Activated CD4-positive, alpha-beta T cell treated with anti-CD3 and anti-CD28 coated beads, Interleukin-2, amount 10 ng/mL, durations not matched to agents 24 days and 14 days (primary cell): ENCODE measurements around the gene TACR1. TPM values are rescaled to one million over a fixed set of nuclear protein-coding genes. Genes with fewer than 3 reads are reported as not detected.

Source experiments
- DNase-seq: peaks from one replicate; pipeline ENCODE4 v3.0.0; 2022
- H3K27ac Mint-ChIP-seq: one replicate; pipeline ENCODE4 v1.8.0; 2022; ENCODE audit warnings: mild to moderate bottlenecking, mixed read lengths
- H3K27me3 Mint-ChIP-seq: one replicate; pipeline ENCODE4 v1.8.0; 2022; ENCODE audit warnings: mixed read lengths
- H3K36me3 Mint-ChIP-seq: one replicate; pipeline ENCODE4 v1.8.0; 2022; ENCODE audit warnings: low read depth, mild to moderate bottlenecking, mixed read lengths
- H3K4me1 Mint-ChIP-seq: one replicate; pipeline ENCODE4 v1.8.0; 2021; ENCODE audit warnings: mixed read lengths
- H3K4me3 Mint-ChIP-seq: one replicate; pipeline ENCODE4 v1.8.0; 2022; ENCODE audit warnings: mild to moderate bottlenecking, moderate library complexity, mixed read lengths
- H3K9me3 Mint-ChIP-seq: one replicate; pipeline ENCODE4 v1.8.0; 2021; ENCODE audit warnings: mixed read lengths
- intact Hi-C: fragments of 100-400 bp; cut with micrococcal nuclease; formaldehyde crosslinking; loops from one replicate; pipeline ENCODE4 v1.15.1; 2023
- total RNA-seq: library from RNA; stranded (reverse); gene quantifications from 2 replicates; pipeline ENCODE4 v1.2.3, GENCODE V29; 2022

The TACR1 gene
- total RNA-seq, 1 donor from 2014 or later, result not detected

- H3K27me3 Mint-ChIP-seq, result peaks cover 7% of the 10 kb centered on the region
- no peak overlapping the region for H3K4me3 Mint-ChIP-seq
- no peak for DNase-seq
- no peaks in the 10 kb centered on the region for H3K36me3 Mint-ChIP-seq
- no peaks in the 10 kb centered on the region for H3K4me1 Mint-ChIP-seq
- H3K9me3 Mint-ChIP-seq, result no peaks in the 10 kb centered on the region
- intact Hi-C loops, result no loop called here
- no peak overlapping the region for H3K27ac Mint-ChIP-seq
Measured at GRCh38 chr2:75054296-75054695, 145.0 kb downstream of the TACR1 start.

DNA sequence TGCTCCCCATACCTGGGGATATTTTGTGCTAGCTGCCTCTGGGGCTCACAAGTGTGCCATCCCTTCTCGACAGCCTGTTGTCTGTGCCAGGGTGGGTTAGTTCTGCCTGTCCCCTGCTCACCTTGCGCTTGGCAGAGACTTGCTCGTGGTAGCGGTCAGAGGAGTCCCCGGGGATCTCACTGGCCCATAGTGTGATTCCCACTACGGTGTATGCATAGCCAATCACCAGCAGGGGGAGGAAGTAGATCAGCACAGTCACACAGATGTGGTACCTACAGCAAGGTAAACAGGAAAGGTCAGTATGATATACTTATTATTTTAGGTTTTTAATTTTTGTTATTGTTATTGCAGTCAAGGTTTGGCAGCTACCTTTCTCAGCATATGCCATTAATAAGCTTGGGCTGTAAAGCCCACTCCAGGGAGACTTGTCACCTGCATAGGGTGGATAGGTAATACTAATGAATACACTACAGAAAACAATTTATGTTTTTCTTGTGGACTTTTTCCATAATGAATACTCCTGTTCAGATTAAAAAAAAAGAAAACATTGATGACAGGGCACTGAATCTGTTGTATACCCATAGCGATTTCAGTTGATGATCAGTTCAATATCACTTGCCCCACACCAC is 145.7 kb downstream of the TACR1 start:
- intact Hi-C loops, result no loop called here
- Mint-ChIP-seq H3K27me3 (peaks cover 4% of the 10 kb centered on the region), H3K9me3 (no peaks in the 10 kb centered on the region), H3K4me1 (no peaks in the 10 kb centered on the region), H3K27ac (no peak overlapping the region), H3K4me3 (no peak overlapping the region), H3K36me3 (no peaks in the 10 kb centered on the region)
- no peak for DNase-seq

DNA sequence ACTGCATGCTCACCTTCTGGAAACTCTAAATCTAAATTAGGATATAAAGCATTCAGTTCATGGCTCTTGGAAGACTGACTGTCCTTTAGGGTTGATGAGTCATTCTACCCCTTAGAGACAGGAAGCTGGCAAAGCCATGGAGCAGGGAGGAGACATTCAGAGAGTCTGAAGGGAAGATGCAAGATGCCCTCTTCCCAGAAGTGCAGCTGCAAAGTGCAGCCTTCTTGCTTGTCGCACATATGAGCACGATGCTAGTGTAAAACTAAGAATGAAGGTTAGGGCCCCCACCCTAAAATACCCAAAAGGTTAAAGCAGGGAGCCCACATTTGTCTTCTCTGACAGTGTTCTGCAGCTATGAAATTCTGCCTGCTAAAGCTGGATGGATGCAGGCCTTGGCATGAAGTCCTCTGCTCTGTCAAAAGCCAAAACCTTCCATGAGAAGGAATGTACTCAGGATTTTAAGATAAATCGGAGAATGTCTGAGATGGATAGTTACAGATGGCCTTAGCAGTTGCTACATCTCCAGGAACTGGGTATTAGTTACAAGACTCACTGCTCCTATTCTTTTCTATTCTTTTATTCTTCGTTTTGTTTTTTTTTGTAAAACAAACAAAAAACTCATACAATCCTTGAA is 151.2 kb downstream of the TACR1 start:
- no peaks in the 10 kb centered on the region for H3K4me1 Mint-ChIP-seq
- H3K36me3 Mint-ChIP-seq, result no peaks in the 10 kb centered on the region
- H3K27ac Mint-ChIP-seq, result no peak overlapping the region
- no peaks in the 10 kb centered on the region for H3K9me3 Mint-ChIP-seq
- no peak overlapping the region for H3K4me3 Mint-ChIP-seq
- no peak for DNase-seq
- intact Hi-C loops, result no loop called here
- H3K27me3 Mint-ChIP-seq, result no peaks in the 10 kb centered on the region

DNA sequence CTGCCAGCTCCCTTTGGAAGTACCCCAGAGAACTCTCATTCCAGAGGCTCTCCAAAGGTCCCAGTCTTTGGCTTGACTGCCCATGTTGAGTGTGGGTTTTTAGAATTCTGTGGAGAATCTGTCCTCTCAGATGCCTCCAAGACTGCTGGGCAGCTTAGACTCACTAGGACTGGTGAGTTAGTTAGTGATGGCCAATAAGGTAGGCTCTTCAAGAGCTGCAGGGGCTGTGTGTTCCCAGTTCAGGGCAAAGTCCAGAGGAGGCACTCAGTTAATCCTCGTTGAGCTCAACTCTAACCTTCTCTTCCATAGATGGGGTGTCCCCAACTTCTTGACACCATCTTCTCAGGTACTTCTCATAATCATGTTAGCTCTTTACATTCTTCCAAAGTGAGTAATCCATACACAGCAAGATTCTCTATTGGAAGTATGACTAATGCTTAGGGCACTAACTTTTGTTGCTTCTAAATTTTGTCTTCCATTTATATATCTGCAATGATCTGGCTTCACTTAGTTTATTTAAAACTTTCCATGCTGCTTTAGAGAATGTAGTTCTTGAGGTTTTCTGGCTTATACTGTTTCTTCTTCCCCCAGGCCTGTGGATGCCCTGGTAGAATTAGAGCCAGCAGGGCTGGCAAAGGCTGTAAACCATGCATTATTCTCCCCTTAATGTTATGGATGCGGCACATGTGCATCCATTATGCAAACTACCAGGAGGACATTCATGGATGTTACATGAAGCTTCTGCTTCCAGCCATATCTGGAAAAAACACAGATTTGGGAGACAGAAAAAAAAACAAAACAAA is 151.9 kb downstream of the TACR1 start:
- Mint-ChIP-seq H3K4me3 (no peak overlapping the region), H3K27ac (no peak overlapping the region), H3K27me3 (no peaks in the 10 kb centered on the region), H3K4me1 (no peaks in the 10 kb centered on the region), H3K9me3 (no peaks in the 10 kb centered on the region), H3K36me3 (no peaks in the 10 kb centered on the region)
- DNase-seq, result no peak
- intact Hi-C loops, result no loop called here

GRCh38 chr2:75045526-75046050 is 153.7 kb downstream of the TACR1 start:
- no peak for DNase-seq
- Mint-ChIP-seq H3K27ac (no peak overlapping the region), H3K4me3 (no peak overlapping the region), H3K9me3 (no peaks in the 10 kb centered on the region), H3K4me1 (no peaks in the 10 kb centered on the region), H3K27me3 (no peaks in the 10 kb centered on the region), H3K36me3 (no peaks in the 10 kb centered on the region)
- intact Hi-C loops, result no loop called here

DNA sequence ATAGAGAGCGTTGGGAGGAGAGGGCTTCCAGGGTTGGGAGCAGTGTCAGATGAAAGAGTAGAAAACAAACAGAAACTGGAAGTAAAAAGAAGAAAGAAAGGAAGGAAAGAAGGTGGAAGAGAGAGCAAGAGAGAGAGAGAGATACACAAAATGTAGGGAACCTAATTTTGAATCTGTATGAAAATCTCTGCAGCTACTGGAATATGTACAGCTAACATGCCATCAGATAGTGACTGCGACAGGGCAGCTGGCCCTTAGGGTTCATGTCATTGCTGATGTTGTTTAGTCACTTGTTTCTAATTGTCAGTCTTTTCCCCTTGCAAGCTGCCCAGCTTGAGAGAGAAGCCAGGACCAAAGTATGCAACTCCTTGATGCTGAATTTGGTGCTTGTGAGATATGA is 155.0 kb downstream of the TACR1 start:
- H3K4me3 Mint-ChIP-seq, result no peak overlapping the region

GRCh38 chr2:75042823-75043222 is 156.5 kb downstream of the TACR1 start:
- no peak for DNase-seq
- intact Hi-C loops, result no loop called here
- no peaks in the 10 kb centered on the region for H3K27me3 Mint-ChIP-seq
- H3K9me3 Mint-ChIP-seq, result no peaks in the 10 kb centered on the region
- H3K4me3 Mint-ChIP-seq, result no peak overlapping the region
- H3K36me3 Mint-ChIP-seq, result no peaks in the 10 kb centered on the region
- H3K27ac Mint-ChIP-seq, result no peak overlapping the region
- no peaks in the 10 kb centered on the region for H3K4me1 Mint-ChIP-seq

More for the DNA sequence above, 155.0 kb downstream of the TACR1 start:
- H3K9me3 Mint-ChIP-seq, result no peaks in the 10 kb centered on the region
- no peaks in the 10 kb centered on the region for H3K4me1 Mint-ChIP-seq
- H3K27ac Mint-ChIP-seq, result no peak overlapping the region
- H3K27me3 Mint-ChIP-seq, result no peaks in the 10 kb centered on the region
- DNase-seq, result no peak
- intact Hi-C loops, result no loop called here
- H3K36me3 Mint-ChIP-seq, result no peaks in the 10 kb centered on the region

GRCh38 chr2:75041731-75042600 is 157.4 kb downstream of the TACR1 start:
- H3K9me3 Mint-ChIP-seq, result no peaks in the 10 kb centered on the region
- intact Hi-C loops, result no loop called here
- no peak overlapping the region for H3K27ac Mint-ChIP-seq
- no peaks in the 10 kb centered on the region for H3K27me3 Mint-ChIP-seq
- no peaks in the 10 kb centered on the region for H3K4me1 Mint-ChIP-seq
- no peak for DNase-seq
- no peak overlapping the region for H3K4me3 Mint-ChIP-seq
- H3K36me3 Mint-ChIP-seq, result no peaks in the 10 kb centered on the region

- Mint-ChIP-seq H3K27me3 (no peaks in the 10 kb centered on the region), H3K9me3 (no peaks in the 10 kb centered on the region), H3K4me1 (no peaks in the 10 kb centered on the region), H3K36me3 (no peaks in the 10 kb centered on the region), H3K4me3 (no peak overlapping the region), H3K27ac (no peak overlapping the region)
- no peak for DNase-seq
- intact Hi-C loops, result no loop called here
Measured at GRCh38 chr2:75041226-75041625, 158.1 kb downstream of the TACR1 start.

GRCh38 chr2:75035444-75036353 is 163.6 kb downstream of the TACR1 start:
- Mint-ChIP-seq H3K9me3 (no peaks in the 10 kb centered on the region), H3K27ac (no peak overlapping the region), H3K4me3 (no peak overlapping the region), H3K36me3 (no peaks in the 10 kb centered on the region), H3K4me1 (peaks cover 1% of the 10 kb centered on the region), H3K27me3 (no peaks in the 10 kb centered on the region)
- DNase-seq, result no peak
- intact Hi-C loops, result no loop called here

GRCh38 chr2:75033516-75033915 is 165.8 kb downstream of the TACR1 start:
- intact Hi-C loops, result no loop called here
- no peaks in the 10 kb centered on the region for H3K36me3 Mint-ChIP-seq
- DNase-seq, result no peak
- H3K27me3 Mint-ChIP-seq, result no peaks in the 10 kb centered on the region
- H3K27ac Mint-ChIP-seq, result no peak overlapping the region
- no peak overlapping the region for H3K4me3 Mint-ChIP-seq
- H3K4me1 Mint-ChIP-seq, result peaks cover 4% of the 10 kb centered on the region
- H3K9me3 Mint-ChIP-seq, result no peaks in the 10 kb centered on the region

- peaks cover 4% of the 10 kb centered on the region for H3K4me1 Mint-ChIP-seq
- H3K36me3 Mint-ChIP-seq, result no peaks in the 10 kb centered on the region
- H3K9me3 Mint-ChIP-seq, result no peaks in the 10 kb centered on the region
- intact Hi-C loops, result no loop called here
- DNase-seq, result no peak
- no peaks in the 10 kb centered on the region for H3K27me3 Mint-ChIP-seq
- no peak overlapping the region for H3K4me3 Mint-ChIP-seq
- H3K27ac Mint-ChIP-seq, result no peak overlapping the region
Measured at GRCh38 chr2:75031906-75032803, 167.2 kb downstream of the TACR1 start.
